K562 (cell line): Measurements from ENCODE around the gene DGAT2. TPM values are rescaled to one million over a fixed set of nuclear protein-coding genes. Genes with fewer than 3 reads are reported as not detected.

Experiments
- GTF2E2 ChIP-seq: fragments of 200-800 bp; sonication (Bioruptor generic); IDR thresholded peaks from 2 replicates; pipeline ENCODE4 v1.6.1; 2016; ENCODE audit warnings: missing genetic modification characterization, missing compliant biosample characterization
- KAT2B ChIP-seq: IDR thresholded peaks from one replicate; pipeline ENCODE4 v1.6.1; 2012; ENCODE audit warnings: low read depth, mild to moderate bottlenecking, control low read depth, inconsistent platforms, low read length, moderate library complexity
- MEF2A ChIP-seq: IDR thresholded peaks from 2 replicates; pipeline ENCODE4 v1.6.1; 2011; ENCODE audit warnings: low read depth, mild to moderate bottlenecking, low read length, moderate library complexity; ENCODE audit not compliant: control insufficient read depth
- NFRKB ChIP-seq: fragments of 450-650 bp; IDR thresholded peaks from 2 replicates; pipeline ENCODE4 v1.6.1; 2016; ENCODE audit warnings: low read depth
- PRDM10 ChIP-seq: fragments of 450-650 bp; IDR thresholded peaks from 2 replicates; pipeline ENCODE4 v1.6.1; 2018; ENCODE audit not compliant: partially characterized antibody
- RBM14 ChIP-seq: fragments of 200-400 bp; formaldehyde crosslinking; IDR thresholded peaks from 2 replicates; pipeline ENCODE4 v1.6.1; 2018; ENCODE audit warnings: low read depth, mild to moderate bottlenecking, low read length, moderate library complexity, borderline replicate concordance; ENCODE audit not compliant: insufficient read depth
- VEZF1 ChIP-seq: fragments of 200-800 bp; sonication (Bioruptor generic); IDR thresholded peaks from 2 replicates; pipeline ENCODE4 v1.6.1; 2017; ENCODE audit warnings: missing genetic modification characterization, missing compliant biosample characterization
- ZNF282 ChIP-seq: sonication (generic); formaldehyde crosslinking; IDR thresholded peaks from 2 replicates; pipeline ENCODE4 v1.8.1; 2023; ENCODE audit warnings: missing genetic modification reagents
- ZSCAN29 ChIP-seq: fragments of 450-650 bp; IDR thresholded peaks from 2 replicates; pipeline ENCODE4 v1.6.1; 2017
- polyA plus RNA-seq, 8 experiments: library from polyadenylated mRNA; depleted of rRNA in 4 of 8; stranded (reverse) in 5 of 8; unstranded in 3 of 8; fragments of >200 nt; fragmentation: Nextera tagmentation in 2 of 8; fragmentation: Illumina TruSeq in 1 of 8; extraction: Ambion mirVana in 2 of 8; extraction: Trizol in 1 of 8; gene quantifications; 2 replicates each; pipeline versions ENCODE4 v1.2.1 to v1.2.3, GENCODE V29; 2011 to 2014; ENCODE audit warnings: inconsistent platforms in 1 of 8, missing spikeins in 1 of 8
- total RNA-seq, 7 experiments: library from RNA; depleted of rRNA in 6 of 7; stranded (reverse); fragments of >200 nt in 6 of 7; fragmentation: Illumina TruSeq in 2 of 7; extraction: Trizol in 2 of 7; gene quantifications; 2 replicates each; pipeline versions ENCODE4 v1.2.1 to v1.2.3, GENCODE V29; 2011 to 2021; ENCODE audit warnings: low replicate concordance in 1 of 7
- TF ChIP-seq, protein P1 (sequence below): fragments of 450-650 bp; IDR thresholded peaks from 2 replicates; pipeline ENCODE4 v1.6.1; 2018; ENCODE audit warnings: mild to moderate bottlenecking, low read depth; ENCODE audit not compliant: partially characterized antibody

DGAT2 gene
- total and polyA plus RNA-seq, 9 of the 15 experiments (the other 6 are each of a cell fraction or from before 2014, with no cell fraction given), result 0.68 to 2.8 (median 1.8) TPM

DNA sequence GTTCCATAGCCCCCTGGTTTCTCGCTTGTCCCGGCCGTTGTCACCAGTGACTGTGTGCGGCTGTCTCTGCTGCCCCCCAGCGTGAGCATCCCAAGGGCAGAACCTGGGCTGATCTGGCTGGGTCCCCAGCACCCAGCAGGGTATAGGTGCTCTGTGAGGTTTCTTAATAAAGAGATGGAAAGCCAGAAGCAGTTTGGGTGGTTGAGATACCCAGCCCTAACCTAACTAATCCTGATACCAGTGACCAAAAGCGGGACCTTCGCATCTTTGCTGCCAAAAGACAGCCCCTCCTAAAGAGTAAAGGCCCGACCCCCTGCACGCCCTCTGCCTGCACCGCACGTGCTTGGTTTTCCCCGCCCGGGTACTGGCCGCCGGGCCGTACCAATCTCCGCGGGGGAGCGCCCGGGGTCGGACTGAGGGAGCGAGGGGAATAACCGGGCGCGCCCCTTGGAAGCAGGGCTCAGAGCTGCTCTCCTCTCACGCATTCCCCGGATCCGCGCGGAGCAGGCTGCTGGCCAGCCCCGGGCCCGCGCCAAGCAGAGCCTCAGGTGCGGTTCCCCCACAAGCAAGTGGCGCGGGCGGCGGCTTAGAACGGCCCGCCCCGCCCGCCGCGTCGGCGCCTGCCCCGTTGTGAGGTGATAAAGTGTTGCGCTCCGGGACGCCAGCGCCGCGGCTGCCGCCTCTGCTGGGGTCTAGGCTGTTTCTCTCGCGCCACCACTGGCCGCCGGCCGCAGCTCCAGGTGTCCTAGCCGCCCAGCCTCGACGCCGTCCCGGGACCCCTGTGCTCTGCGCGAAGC, at the start of gene DGAT2 (continued):
- TF ChIP-seq, protein P1, sequence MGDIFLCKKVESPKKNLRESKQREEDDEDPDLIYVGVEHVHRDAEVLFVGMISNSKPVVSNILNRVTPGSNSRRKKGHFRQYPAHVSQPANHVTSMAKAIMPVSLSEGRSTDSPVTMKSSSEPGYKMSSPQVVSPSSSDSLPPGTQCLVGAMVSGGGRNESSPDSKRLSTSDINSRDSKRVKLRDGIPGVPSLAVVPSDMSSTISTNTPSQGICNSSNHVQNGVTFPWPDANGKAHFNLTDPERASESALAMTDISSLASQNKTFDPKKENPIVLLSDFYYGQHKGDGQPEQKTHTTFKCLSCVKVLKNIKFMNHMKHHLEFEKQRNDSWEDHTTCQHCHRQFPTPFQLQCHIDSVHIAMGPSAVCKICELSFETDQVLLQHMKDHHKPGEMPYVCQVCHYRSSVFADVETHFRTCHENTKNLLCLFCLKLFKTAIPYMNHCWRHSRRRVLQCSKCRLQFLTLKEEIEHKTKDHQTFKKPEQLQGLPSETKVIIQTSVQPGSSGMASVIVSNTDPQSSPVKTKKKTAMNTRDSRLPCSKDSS, result no peak
- TF ChIP-seq KAT2B (no peak), PRDM10 (peak; percentile 100), ZSCAN29 (no peak), GTF2E2 (tag) (no peak), RBM14 (no peak), NFRKB (no peak), ZNF282 (CRISPR knock-in tag) (peak; percentile 88; the same call in 1 of the 2 replicates), MEF2A (no peak), VEZF1 (CRISPR knock-in tag) (peak; percentile 87)
